HepG2 (cell line): ENCODE data around the gene TNFSF13. TPM values are rescaled to one million over a fixed set of nuclear protein-coding genes. Genes with fewer than 3 reads are reported as not detected.

Source experiments
- AHR ChIP-seq: IDR thresholded peaks from 2 replicates; pipeline ENCODE4 v1.6.1; 2018; ENCODE audit warnings: missing genetic modification reagents, missing compliant biosample characterization
- AKAP8 ChIP-seq: sonication (generic); formaldehyde crosslinking; IDR thresholded peaks from 2 replicates; pipeline ENCODE4 v1.5.1; 2020; ENCODE audit warnings: mild to moderate bottlenecking, missing genetic modification reagents
- ESRRA ChIP-seq: sonication (generic); formaldehyde crosslinking; IDR thresholded peaks from 2 replicates; pipeline ENCODE4 v1.5.1; 2020; ENCODE audit warnings: mild to moderate bottlenecking, low read depth, missing genetic modification reagents
- HDAC2 ChIP-seq: sonication (generic); formaldehyde crosslinking; IDR thresholded peaks from 2 replicates; pipeline ENCODE4 v1.4.0; 2020; ENCODE audit warnings: missing genetic modification reagents
- KLF15 ChIP-seq: sonication (generic); formaldehyde crosslinking; IDR thresholded peaks from 2 replicates; pipeline ENCODE4 v1.8.1; 2023; ENCODE audit warnings: borderline replicate concordance, mild to moderate bottlenecking, inconsistent platforms, missing genetic modification reagents, mixed read lengths
- MATR3 ChIP-seq: sonication (generic); formaldehyde crosslinking; IDR thresholded peaks from 2 replicates; pipeline ENCODE4 v1.4.0; 2020; ENCODE audit warnings: missing genetic modification reagents
- NFRKB ChIP-seq: fragments of 450-650 bp; IDR thresholded peaks from 2 replicates; pipeline ENCODE4 v1.6.1; 2017
- RFXANK ChIP-seq: IDR thresholded peaks from 2 replicates; pipeline ENCODE4 v1.6.1; 2016
- RXRA ChIP-seq: sonication (generic); formaldehyde crosslinking; IDR thresholded peaks from 2 replicates; pipeline ENCODE4 v1.5.1; 2020; ENCODE audit warnings: missing genetic modification reagents
- RXRB ChIP-seq: IDR thresholded peaks from 2 replicates; pipeline ENCODE4 v1.6.1; 2016; ENCODE audit warnings: borderline replicate concordance, missing genetic modification reagents, missing compliant biosample characterization
- SAP130 ChIP-seq: IDR thresholded peaks from 2 replicates; pipeline ENCODE4 v1.6.1; 2016; ENCODE audit warnings: low read depth
- SIX4 ChIP-seq: sonication (generic); formaldehyde crosslinking; IDR thresholded peaks from 2 replicates; pipeline ENCODE4 v1.4.0; 2020; ENCODE audit warnings: missing genetic modification reagents
- SNAPC5 ChIP-seq: sonication (generic); formaldehyde crosslinking; IDR thresholded peaks from 2 replicates; pipeline ENCODE4 v1.8.1; 2023; ENCODE audit warnings: mild to moderate bottlenecking, missing genetic modification reagents, borderline replicate concordance
- SRSF9 ChIP-seq: fragments of 200-400 bp; formaldehyde crosslinking; IDR thresholded peaks from 2 replicates; pipeline ENCODE4 v1.6.1; 2018; ENCODE audit warnings: borderline replicate concordance, mild to moderate bottlenecking, low read depth, low read length; ENCODE audit not compliant: insufficient read depth, poor library complexity, severe bottlenecking
- THAP7 ChIP-seq: sonication (generic); formaldehyde crosslinking; IDR thresholded peaks from 2 replicates; pipeline ENCODE4 v1.8.1; 2023; ENCODE audit warnings: mild to moderate bottlenecking, missing genetic modification reagents
- UBTF ChIP-seq: sonication (generic); formaldehyde crosslinking; IDR thresholded peaks from 2 replicates; pipeline ENCODE4 v1.4.0; 2020; ENCODE audit warnings: mild to moderate bottlenecking, missing genetic modification reagents
- XRCC5 ChIP-seq: fragments of 200-400 bp; formaldehyde crosslinking; optimal IDR thresholded peaks from 2 replicates; pipeline ENCODE3; 2017; ENCODE audit warnings: mild to moderate bottlenecking, low read length
- ZBTB44 ChIP-seq: sonication (generic); formaldehyde crosslinking; IDR thresholded peaks from 2 replicates; pipeline ENCODE4 v1.4.0; 2020; ENCODE audit warnings: missing genetic modification reagents
- ZFP62 ChIP-seq: sonication (generic); formaldehyde crosslinking; IDR thresholded peaks from 2 replicates; pipeline ENCODE4 v1.4.0; 2020; ENCODE audit warnings: missing genetic modification reagents
- ZNF12 ChIP-seq: sonication (generic); formaldehyde crosslinking; IDR thresholded peaks from 2 replicates; pipeline ENCODE4 v1.5.0; 2020; ENCODE audit warnings: missing genetic modification reagents
- ZNF121 ChIP-seq: sonication (generic); formaldehyde crosslinking; IDR thresholded peaks from 2 replicates; pipeline ENCODE4 v1.5.0; 2020; ENCODE audit warnings: mild to moderate bottlenecking, missing genetic modification reagents
- ZNF34 ChIP-seq: sonication (generic); formaldehyde crosslinking; IDR thresholded peaks from 2 replicates; pipeline ENCODE4 v1.4.0; 2020; ENCODE audit warnings: mild to moderate bottlenecking, missing genetic modification reagents, borderline replicate concordance
- ZNF354B ChIP-seq: sonication (generic); formaldehyde crosslinking; IDR thresholded peaks from 2 replicates; pipeline ENCODE4 v1.8.0; 2022; ENCODE audit warnings: mild to moderate bottlenecking, missing genetic modification reagents
- ZNF607 ChIP-seq: sonication (generic); formaldehyde crosslinking; IDR thresholded peaks from 2 replicates; pipeline ENCODE4 v1.5.1; 2020; ENCODE audit warnings: missing genetic modification reagents, mild to moderate bottlenecking, borderline replicate concordance
- ZNF652 ChIP-seq: IDR thresholded peaks from 2 replicates; pipeline ENCODE4 v1.6.1; 2016; ENCODE audit warnings: low read depth, borderline replicate concordance
- ZNF678 ChIP-seq: sonication (generic); formaldehyde crosslinking; IDR thresholded peaks from 2 replicates; pipeline ENCODE4 v1.4.0; 2020; ENCODE audit warnings: mild to moderate bottlenecking, missing genetic modification reagents
- ZSCAN9 ChIP-seq: IDR thresholded peaks from 2 replicates; pipeline ENCODE4 v1.6.1; 2016; ENCODE audit warnings: borderline replicate concordance
- polyA plus RNA-seq, 8 experiments: library from polyadenylated mRNA; depleted of rRNA in 3 of 8; stranded (reverse) in 7 of 8; unstranded in 1 of 8; fragments of >200 nt; fragmentation: Illumina TruSeq in 4 of 8; extraction: Trizol in 4 of 8; gene quantifications; 2 replicates each; pipeline versions ENCODE4 v1.2.1 to v1.2.3, GENCODE V29; 2011 to 2016; ENCODE audit warnings: low read depth in 4 of 8, missing spikeins in 1 of 8, mixed read lengths in 1 of 8; ENCODE audit not compliant: insufficient read depth in 1 of 8
- total RNA-seq, 5 experiments: library from RNA; depleted of rRNA; stranded (reverse); fragments of >200 nt; fragmentation: Illumina TruSeq; extraction: Trizol; gene quantifications; 2 replicates each; pipeline ENCODE4 v1.2.3, GENCODE V29; 2016; ENCODE audit warnings: low read depth in 1 of 5

The TNFSF13 gene
- total and polyA plus RNA-seq, 2 of the 13 experiments (the other 11 are each of a cell fraction or from before 2014, with no cell fraction given) = 2.5 to 3.3 TPM

GRCh38 chr17:7583253-7584109 is 24.9 kb downstream of the TNFSF13 start, which contains the start of gene MPDU1 (continued):
- TF ChIP-seq UBTF (CRISPR knock-in tag) (peak; percentile 65), ESRRA (peak; percentile 23; the same call in 1 of the 2 replicates), THAP7 (CRISPR knock-in tag) (peak; percentile 88; the same call in 1 of the 2 replicates), NFRKB (peak; percentile 98), ZNF121 (CRISPR knock-in tag) (no peak), ZNF607 (CRISPR knock-in tag) (peak; percentile 87; the same call in 1 of the 2 replicates), SAP130 (peak; percentile 78), AKAP8 (no peak), SRSF9 (no peak), AHR (CRISPR knock-in tag) (no peak; the same call in 1 of the 2 replicates), ZSCAN9 (no peak), SNAPC5 (CRISPR knock-in tag) (no peak), ZNF678 (0 out of 2 replicates have a peak, but pooled peaks have one; percentile 17), ZNF34 (CRISPR knock-in tag) (no peak), XRCC5 (peak; percentile 67), RXRA (peak; percentile 36), HDAC2 (CRISPR knock-in tag) (peak; percentile 4; the same call in 1 of the 2 replicates), KLF15 (CRISPR knock-in tag) (peak; percentile 58; the same call in 1 of the 2 replicates), RFXANK (CRISPR knock-in tag) (no peak), ZNF652 (no peak), SIX4 (CRISPR knock-in tag) (no peak), ZNF354B (CRISPR knock-in tag) (0 out of 2 replicates have a peak, but pooled peaks have one; percentile 88), ZFP62 (CRISPR knock-in tag) (no peak), ZBTB44 (CRISPR knock-in tag) (0 out of 2 replicates have a peak, but pooled peaks have one; percentile 22), RXRB (0 out of 2 replicates have a peak, but pooled peaks have one; percentile 19), MATR3 (CRISPR knock-in tag) (no peak), ZNF12 (CRISPR knock-in tag) (0 out of 2 replicates have a peak, but pooled peaks have one; percentile 13)
